ENCODE results near the gene ALDH1A1. TPM values are rescaled to one million over a fixed set of nuclear protein-coding genes. Genes with fewer than 3 reads are reported as not detected.

Gene ALDH1A1
- total RNA-seq, 1 donor from 2014 or later: not detected

GRCh38 chr9:72857624-72857996 is 95.2 kb downstream of the ALDH1A1 start:
- intact Hi-C loops (cut with micrococcal nuclease): loop anchor here (1.0 to 2.0 kb wide), 3 partner anchors 165 to 325 kb away; no protein-coding TSS in a partner anchor

- intact Hi-C loops (cut with micrococcal nuclease): loop anchor here (1.0 to 2.0 kb wide), 3 partner anchors 166 to 326 kb away; no protein-coding TSS in a partner anchor
These were observed 95.8 kb downstream of the ALDH1A1 start for GRCh38 chr9:72856972-72857623.

GRCh38 chr9:72855890-72856523 is 96.8 kb downstream of the ALDH1A1 start:
- intact Hi-C loops (cut with micrococcal nuclease): loop anchor here (2.0 kb wide), 2 partner anchors 167 to 327 kb away; no protein-coding TSS in a partner anchor

GRCh38 chr9:72855321-72855720 is 97.5 kb downstream of the ALDH1A1 start:
- intact Hi-C loops (cut with micrococcal nuclease): no loop called here

Other genes starting within 250 kb of the ALDH1A1 start
- gene ANXA1, start 198.8 kb upstream of the ALDH1A1 start, total RNA-seq: 125 and 127 TPM in 2 replicates

All from T-helper 1 cell treated with Interleukin-12 subunit alpha and Interleukin-12 subunit beta and Interleukin-4 antibody, amounts not matched to agents 30 ng/mL and 1 ng/mL, for 36 hours (primary cell).